H1 (cell line): Measurements from ENCODE around the gene MAP3K14. TPM values are rescaled to one million over a fixed set of nuclear protein-coding genes. Genes with fewer than 3 reads are reported as not detected.

Experiments
- CTCF ChIA-PET: fragments of 300-600 bp; sonication (Branson Sonifier 250); formaldehyde crosslinking; loops from one replicate; lab custom pipeline; 2021; ENCODE audit not compliant: partially characterized antibody; lab: Charles Lee
- POLR2A ChIA-PET: fragments of 300-600 bp; sonication (Branson Sonifier 250); formaldehyde crosslinking; loops from one replicate; lab custom pipeline; 2021; ENCODE audit warnings: inconsistent platforms; ENCODE audit not compliant: partially characterized antibody; lab: Charles Lee
- DNase-seq, 2 experiments: peaks; one replicate each; pipeline versions ENCODE4 v3.0.0 to v3.0.0-alpha.2; 2010 to 2022; ENCODE audit warnings: low spot score in 2 of 2, low read depth in 1 of 2, mixed read lengths in 1 of 2
- FAIRE-seq: peaks from 2 replicates; lab custom pipeline; 2011; peaks lifted over from hg19 to GRCh38; lab: Jason Lieb, UNC
- H2AFZ ChIP-seq: 2 replicates; pipeline ENCODE4 v1.8.1; 2012; ENCODE audit warnings: low read length, inconsistent platforms
- H2AK5ac ChIP-seq: 2 replicates; pipeline ENCODE4 v1.6.1; 2013; ENCODE audit warnings: low read depth, low read length
- H2BK120ac ChIP-seq: replicated peaks from 2 replicates; pipeline ENCODE3; 2013; ENCODE audit warnings: low read depth, low read length, inconsistent platforms
- H2BK12ac ChIP-seq: 2 replicates; pipeline ENCODE4 v1.6.1; 2013; ENCODE audit warnings: low read depth, low read length
- H2BK15ac ChIP-seq: 2 replicates; pipeline ENCODE4 v1.6.1; 2013; ENCODE audit warnings: low read length
- H2BK20ac ChIP-seq: 2 replicates; pipeline ENCODE4 v1.6.1; 2013; ENCODE audit warnings: low read length
- H2BK5ac ChIP-seq: 2 replicates; pipeline ENCODE4 v1.6.1; 2013; ENCODE audit warnings: low read depth, low read length
- H3K14ac ChIP-seq: 2 replicates; pipeline ENCODE4 v1.6.1; 2013; ENCODE audit warnings: inconsistent platforms; ENCODE audit not compliant: insufficient read length
- H3K18ac ChIP-seq: 2 replicates; pipeline ENCODE4 v1.6.1; 2013; ENCODE audit warnings: low read length; ENCODE audit errors: extremely low read depth
- H3K23ac ChIP-seq: 2 replicates; pipeline ENCODE4 v1.6.1; 2013; ENCODE audit warnings: inconsistent platforms; ENCODE audit not compliant: insufficient read length
- H3K23me2 ChIP-seq: 2 replicates; pipeline ENCODE4 v1.6.1; 2013; ENCODE audit warnings: low read depth, low read length
- H3K27ac ChIP-seq: 2 replicates; pipeline ENCODE4 v1.6.1; 2011; ENCODE audit warnings: low read depth, low read length, inconsistent platforms
- H3K27me3 ChIP-seq, 4 experiments: replicated peaks in 1 of 4; 1 replicate in 1 of 4; 2 replicates in 3 of 4; pipeline versions ENCODE4 v1.6.1 to v1.8.1; 2011 to 2013; ENCODE audit warnings: low read length in 3 of 4, mild to moderate bottlenecking in 3 of 4, inconsistent platforms in 2 of 4, mixed read lengths in 2 of 4, moderate library complexity in 1 of 4; ENCODE audit not compliant: control insufficient read depth in 3 of 4, insufficient read depth in 3 of 4; ENCODE audit errors: extremely low read depth in 1 of 4
- H3K36me3 ChIP-seq, 4 experiments: 2 replicates each; pipeline versions ENCODE4 v1.6.1 to v1.8.1; 2011 to 2013; ENCODE audit warnings: mild to moderate bottlenecking in 4 of 4, low read length in 3 of 4, moderate library complexity in 2 of 4, control low read depth in 1 of 4, inconsistent platforms in 1 of 4; ENCODE audit not compliant: insufficient read depth in 4 of 4, control insufficient read depth in 2 of 4
- H3K4ac ChIP-seq: replicated peaks from 2 replicates; pipeline ENCODE3; 2013; ENCODE audit warnings: low read length, low read depth, mixed read lengths, inconsistent platforms; ENCODE audit not compliant: insufficient read length
- H3K4me1 ChIP-seq, 4 experiments: replicated peaks in 1 of 4; 1 replicate in 1 of 4; 2 replicates in 3 of 4; pipeline versions ENCODE4 v1.6.1 to v1.8.1; 2011 to 2013; ENCODE audit warnings: low read length in 3 of 4, inconsistent platforms in 2 of 4, mixed read lengths in 1 of 4; ENCODE audit not compliant: insufficient read depth in 4 of 4, control insufficient read depth in 3 of 4
- H3K4me2 ChIP-seq, 2 experiments: 2 replicates each; pipeline versions ENCODE4 v1.6.1 to v1.8.1; 2011 to 2013; ENCODE audit warnings: low read depth in 2 of 2, low read length in 2 of 2, control low read depth in 1 of 2, inconsistent platforms in 1 of 2, mild to moderate bottlenecking in 1 of 2; ENCODE audit not compliant: insufficient read depth in 1 of 2
- H3K4me3 ChIP-seq, 4 experiments: fragments of 200-600, 300-600 bp in 1 of 4; sonication (generic), shearing (Covaris generic), sonication (Bioruptor Twin) in 1 of 4; 2 replicates each; pipeline versions ENCODE4 v1.5.1 to v1.8.1; 2011 to 2016; ENCODE audit warnings: low read length in 4 of 4, low read depth in 3 of 4, control low read depth in 2 of 4, inconsistent platforms in 2 of 4, mild to moderate bottlenecking in 2 of 4, mixed read lengths in 1 of 4, moderate library complexity in 1 of 4; ENCODE audit not compliant: insufficient read depth in 2 of 4; ENCODE audit errors: extremely low read depth in 1 of 4
- H3K56ac ChIP-seq: replicated peaks from 2 replicates; pipeline ENCODE3; 2013; ENCODE audit warnings: low read depth, mild to moderate bottlenecking, mixed read lengths, low read length, inconsistent platforms; ENCODE audit not compliant: insufficient read length
- H3K79me1 ChIP-seq: 2 replicates; pipeline ENCODE4 v1.6.1; 2013; ENCODE audit warnings: low read depth, low read length, control low read depth
- H3K79me2 ChIP-seq, 2 experiments: 2 replicates each; pipeline versions ENCODE4 v1.6.1 to v1.8.1; 2012 to 2013; ENCODE audit warnings: low read length in 2 of 2, mild to moderate bottlenecking in 2 of 2, inconsistent platforms in 1 of 2; ENCODE audit not compliant: insufficient read depth in 2 of 2, control insufficient read depth in 1 of 2
- H3K9ac ChIP-seq, 4 experiments: replicated peaks in 1 of 4; 1 replicate in 1 of 4; 2 replicates in 3 of 4; pipeline versions ENCODE4 v1.6.1 to v1.8.1; 2011 to 2013; ENCODE audit warnings: low read depth in 3 of 4, low read length in 3 of 4, control low read depth in 2 of 4, mild to moderate bottlenecking in 2 of 4, moderate library complexity in 2 of 4, inconsistent platforms in 1 of 4; ENCODE audit errors: extremely low read depth in 1 of 4
- H3K9me3 ChIP-seq, 2 experiments: 2 replicates each; pipeline versions ENCODE4 v1.6.1 to v1.8.1; 2012 to 2013; ENCODE audit warnings: mild to moderate bottlenecking in 2 of 2, moderate library complexity in 2 of 2, control low read depth in 1 of 2, inconsistent platforms in 1 of 2, low read depth in 1 of 2, low read length in 1 of 2, mixed read lengths in 1 of 2; ENCODE audit not compliant: insufficient read depth in 2 of 2
- H4K20me1 ChIP-seq, 2 experiments: replicated peaks in 1 of 2; 2 replicates each; pipeline versions ENCODE3 to v1.8.1; 2011 to 2013; ENCODE audit warnings: inconsistent platforms in 2 of 2, low read length in 2 of 2, mild to moderate bottlenecking in 1 of 2; ENCODE audit not compliant: insufficient read depth in 2 of 2, control insufficient read depth in 1 of 2
- H4K5ac ChIP-seq: 2 replicates; pipeline ENCODE4 v1.6.1; 2013; ENCODE audit warnings: low read length, low read depth, mixed read lengths, inconsistent platforms; ENCODE audit not compliant: insufficient read length
- H4K8ac ChIP-seq: 2 replicates; pipeline ENCODE4 v1.8.0; 2013; ENCODE audit warnings: mild to moderate bottlenecking, moderate library complexity, low read length, inconsistent platforms; ENCODE audit not compliant: insufficient read depth; ENCODE audit errors: extremely low read depth
- H4K91ac ChIP-seq: replicated peaks from 2 replicates; pipeline ENCODE3; 2013; ENCODE audit warnings: low read length, mixed read lengths, inconsistent platforms; ENCODE audit not compliant: insufficient read length
- JUN ChIP-seq: IDR thresholded peaks from 2 replicates; pipeline ENCODE4 v1.6.1; 2011; ENCODE audit warnings: low read depth, mild to moderate bottlenecking, improper control_type of control experiment, low read length
- JUND ChIP-seq: IDR thresholded peaks from 2 replicates; pipeline ENCODE4 v1.6.1; 2011; ENCODE audit warnings: mild to moderate bottlenecking, improper control_type of control experiment, low read length
- MAX ChIP-seq: IDR thresholded peaks from 2 replicates; pipeline ENCODE4 v1.6.1; 2012; ENCODE audit warnings: inconsistent platforms
- RAD21 ChIP-seq, 2 experiments: IDR thresholded peaks in 1 of 2; conservative IDR thresholded peaks in 1 of 2; 2 replicates each; pipeline ENCODE4 v1.6.1; 2011; ENCODE audit warnings: low read depth in 2 of 2, low read length in 2 of 2, improper control_type of control experiment in 1 of 2, inconsistent platforms in 1 of 2, mild to moderate bottlenecking in 1 of 2, moderate library complexity in 1 of 2
- RNF2 ChIP-seq: fragments of 200-900, 300-1000 bp; sonication (generic); IDR thresholded peaks from 2 replicates; pipeline ENCODE4 v1.7.1; 2016; ENCODE audit warnings: borderline replicate concordance, low read depth, mild to moderate bottlenecking, antibody characterized with exemption, low read length; ENCODE audit not compliant: poor library complexity, severe bottlenecking; ENCODE audit errors: missing control alignments
- TAF7 ChIP-seq: optimal IDR thresholded peaks from 2 replicates; pipeline ENCODE3; 2011; ENCODE audit warnings: low read depth, mild to moderate bottlenecking, inconsistent platforms, low read length, moderate library complexity, borderline replicate concordance
- ZNF274 ChIP-seq: IDR thresholded peaks from 2 replicates; pipeline ENCODE4 v1.7.0; 2012; ENCODE audit warnings: low read length, borderline replicate concordance; ENCODE audit errors: extremely low read depth
- WGBS, 2 experiments: shearing (Covaris generic) in 1 of 2; methylation state at CpG; one replicate each; pipeline versions ENCODE4 v1.1.6 to v1.1.7; 2013 to 2015; ENCODE audit warnings: low lambda C conversion rate in 2 of 2, mixed read lengths in 2 of 2, inconsistent platforms in 1 of 2, low coverage in 1 of 2, missing lambda C conversion rate in 1 of 2; ENCODE audit not compliant: insufficient replicate concordance in 2 of 2, insufficient coverage in 1 of 2, insufficient read length in 1 of 2; ENCODE audit errors: extremely low coverage in 1 of 2, missing lambda C conversion rate in 1 of 2; 5-methylcytosine and 5-hydroxymethylcytosine counted together
- polyA plus RNA-seq, 7 experiments: library from polyadenylated mRNA; depleted of rRNA in 3 of 7; stranded (reverse) in 5 of 7; unstranded in 2 of 7; fragments of >200 nt in 5 of 7; fragments of 200-250 nt in 2 of 7; gene quantifications; 1 replicate in 5 of 7; 2 replicates in 1 of 7; 4 replicates in 1 of 7; pipeline versions ENCODE4 v1.2.1 to v1.2.3, GENCODE V29; 2011 to 2013; ENCODE audit warnings: missing spikeins in 2 of 7, mixed read lengths in 2 of 7
- total RNA-seq: library from RNA; stranded (reverse); fragmentation: NEBNext Ultra II Directional; extraction: Animal tissue kit (Norgen Biotek cat#: 25700); gene quantifications from 2 replicates; pipeline ENCODE4 v1.2.1, GENCODE V29; 2021

Gene MAP3K14
- total and polyA plus RNA-seq, 2 of the 8 experiments (the other 6 are each of a cell fraction or from before 2014, with no cell fraction given), result 5.2 to 6.1 TPM

- Histone ChIP-seq H2BK20ac (no peak overlapping the region), H3K23ac (no peak overlapping the region), H3K4me2 (no peak overlapping the region), H2BK12ac (no peak overlapping the region), H3K4ac (no peak overlapping the region), H3K14ac (no peak overlapping the region), H3K36me3 (peaks cover 0 to 5% (median 1%) of the 10 kb centered on the region in 4 experiments; a peak in 3 of 8 replicates), H3K79me2 (peaks cover 0 to 3% of the 10 kb centered on the region in 2 experiments; a peak in 1 of 4 replicates), H2BK15ac (no peak overlapping the region), H2BK5ac (no peak overlapping the region), H3K4me1 (peaks cover under 1 to 16% (median 7%) of the 10 kb centered on the region in 4 experiments), H4K20me1 (no peaks in the 10 kb centered on the region), H3K9ac (no peak overlapping the region), H3K9me3 (no peaks in the 10 kb centered on the region), H4K5ac (no peak overlapping the region), H4K91ac (no peak overlapping the region), H3K79me1 (peaks cover 5% of the 10 kb centered on the region; the same call in 1 of the 2 replicates), H3K18ac (no peak overlapping the region), H3K56ac (no peak overlapping the region), H2BK120ac (no peak overlapping the region), H3K23me2 (no peaks in the 10 kb centered on the region; the same call in 1 of the 2 replicates), H3K27me3 (no peaks in the 10 kb centered on the region), H4K8ac (no peak overlapping the region; the same call in 1 of the 2 replicates), H3K4me3 (no peak overlapping the region), H3K27ac (no peak overlapping the region), H2AK5ac (no peak overlapping the region), H2AFZ (no peak overlapping the region)
- TF ChIP-seq RAD21 (IDR thresholded peaks at IDR 0.05 in 1 of 2, conservative IDR thresholded peaks at IDR 0.05 in 1 of 2; ENCODE audit: low read depth in 2 of 2, low read length in 2 of 2) (no peak), ZNF274 (no peak), JUN (no peak), TAF7 (no peak), RNF2 (no peak), MAX (no peak), JUND (no peak)
- FAIRE-seq (no peak), DNase-seq (no peak)
- ChIA-PET POLR2A (interaction anchor here (0.6 to 5.7 kb wide), 5 partner anchors 12 to 106 kb away, joined by 3 to 16 read pairs (median 3); partner anchors contain the start of gene HEXIM1), CTCF (interaction anchor here (0.7 to 21.3 kb wide), 8 partner anchors 14 to 339 kb away, joined by 3 to 362 read pairs (median 4); partner anchors contain the start of genes FMNL1 and GFAP)
- WGBS, 2 experiments, result 91% methylated on average over 4 of the region's 4 CpGs; no CpG with 5 or more reads in 1 of the 2 experiments
These were observed 62.9 kb downstream of the MAP3K14 start for GRCh38 chr17:45253879-45254278.
